HG02840 (cell line): ENCODE data around the gene JPH3.
A peak's percentile ranks its signal among the peaks of the same experiment; 100 is the strongest.

Experiments
- ATAC-seq: cut with Tn5 transposase; IDR thresholded peaks from one replicate; pipeline ENCODE4 v1.9.1; 2021; ENCODE audit warnings: mild to moderate bottlenecking, moderate library complexity, moderate number of reproducible peaks; ENCODE audit not compliant: unreplicated experiment, low FRiP score

The JPH3 gene

GRCh38 chr16:87691686-87692079 is 89.4 kb downstream of the JPH3 start:
- no peak for ATAC-seq

GRCh38 chr16:87692176-87692575 is 89.9 kb downstream of the JPH3 start:
- ATAC-seq: no peak

GRCh38 chr16:87692756-87693155 is 90.4 kb downstream of the JPH3 start:
- ATAC-seq: no peak

- no peak for ATAC-seq
Observed at GRCh38 chr16:87693827-87694226, 91.5 kb downstream of the JPH3 start.

GRCh38 chr16:87694441-87695125 is 92.3 kb downstream of the JPH3 start:
- ATAC-seq: no peak

- ATAC-seq: no peak
Observed at GRCh38 chr16:87695534-87695933, 93.2 kb downstream of the JPH3 start.

- no peak for ATAC-seq
Observed at GRCh38 chr16:87696726-87697125, 94.4 kb downstream of the JPH3 start.

GRCh38 chr16:87697256-87697655 is 94.9 kb downstream of the JPH3 start:
- ATAC-seq: no peak

- no peak for ATAC-seq
Observed at GRCh38 chr16:87697792-87698191, 95.5 kb downstream of the JPH3 start.

- no peak for ATAC-seq
Observed at GRCh38 chr16:87698241-87698640, 95.9 kb downstream of the JPH3 start.

- no peak for ATAC-seq
Observed at GRCh38 chr16:87698676-87699199, 96.4 kb downstream of the JPH3 start.

GRCh38 chr16:87700406-87701077 is 98.2 kb downstream of the JPH3 start:
- ATAC-seq: no peak

- no peak for ATAC-seq
Observed at GRCh38 chr16:87701078-87701460, 98.8 kb downstream of the JPH3 start.

GRCh38 chr16:87701505-87701921 is 99.2 kb downstream of the JPH3 start:
- no peak for ATAC-seq

- peak; percentile 45 for ATAC-seq
Observed at GRCh38 chr16:87702325-87702811, 100.1 kb downstream of the JPH3 start.

- ATAC-seq: no peak
Observed at GRCh38 chr16:87703071-87703470, 100.8 kb downstream of the JPH3 start.

GRCh38 chr16:87703835-87704375 is 101.6 kb downstream of the JPH3 start:
- ATAC-seq: no peak

- no peak for ATAC-seq
Observed at GRCh38 chr16:87704754-87705353, 102.5 kb downstream of the JPH3 start.

- no peak for ATAC-seq
Observed at GRCh38 chr16:87705771-87706277, 103.5 kb downstream of the JPH3 start.

- ATAC-seq: no peak
Observed at GRCh38 chr16:87706278-87707000, 104.1 kb downstream of the JPH3 start.
